Stomach (tissue), 9 donors: ENCODE results near the gene PIAS3. TPM values are rescaled to one million over a fixed set of nuclear protein-coding genes. Genes with fewer than 3 reads are reported as not detected.
"Not testable (repeated sequence)": the region's sequence is repeated elsewhere in the genome, so short reads cannot be mapped to it uniquely, and the experiment has no call there.

Experiments used
- DNase-seq, 2 donors: peaks; one replicate each; pipeline versions ENCODE4 v3.0.0 to v3.0.0-alpha.2; 2013 to 2019
- H3K27ac ChIP-seq, 5 donors: fragments of 200-600 bp in 4 of 5; sonication (generic) in 4 of 5; one replicate each; pipeline ENCODE4 v1.5.1; 2013 to 2019; ENCODE audit warnings: mild to moderate bottlenecking in 1 of 5, moderate library complexity in 1 of 5
- H3K27me3 ChIP-seq, 3 donors: fragments of 200-600 bp; sonication (generic); one replicate each; pipeline ENCODE4 v1.5.1; 2017 to 2019; ENCODE audit warnings: mixed run types in 1 of 3
- H3K36me3 ChIP-seq, 4 donors: fragments of 200-600 bp; sonication (generic); 1 replicate in 3 of 4; 2 replicates in 1 of 4; pipeline ENCODE4 v1.5.1; 2016 to 2019
- H3K4me1 ChIP-seq, 4 donors: fragments of 200-600 bp; sonication (generic); one replicate each; pipeline ENCODE4 v1.5.1; 2016 to 2019
- H3K4me3 ChIP-seq, 4 donors: fragments of 200-600 bp; sonication (generic) in 3 of 4; one replicate each; pipeline ENCODE4 v1.5.1; 2016 to 2019; ENCODE audit warnings: mild to moderate bottlenecking in 1 of 4
- H3K9me3 ChIP-seq, 4 donors: fragments of 200-600 bp; sonication (generic); one replicate each; pipeline ENCODE4 v1.5.1; 2016 to 2019
- EP300 ChIP-seq: sonication (generic); formaldehyde crosslinking; IDR thresholded peaks from one replicate; pipeline ENCODE4 v1.6.1; 2017; ENCODE audit warnings: antibody characterized with exemption
- POLR2A ChIP-seq, 4 donors: fragments of 450-650 bp; IDR thresholded peaks; one replicate each; pipeline ENCODE4 v1.6.1; 2016; ENCODE audit warnings: antibody characterized with exemption in 4 of 4, control low read depth in 2 of 4, mild to moderate bottlenecking in 1 of 4, moderate library complexity in 1 of 4
- POLR2AphosphoS5 ChIP-seq, 3 donors: sonication (generic); formaldehyde crosslinking; IDR thresholded peaks; one replicate each; pipeline ENCODE4 v1.6.1; 2016; ENCODE audit warnings: antibody characterized with exemption in 3 of 3
- WGBS, 5 donors: extraction: QIAGEN DNeasy Blood & Tissue Kit in 3 of 5; methylation state at CpG; one replicate each; pipeline versions ENCODE4 v1.1.5 to v1.1.7; 2013 to 2018; 5-methylcytosine and 5-hydroxymethylcytosine counted together
- intact Hi-C: fragments of 100-400 bp; cut with DNase I; formaldehyde crosslinking; loops from one replicate; pipeline ENCODE4 v1.15.1; 2023; ENCODE audit warnings: low total_unique reads
- polyA plus RNA-seq, 3 donors: library from polyadenylated mRNA; stranded (reverse); fragments of 200-250 nt; gene quantifications; one replicate each; pipeline ENCODE4 v1.2.3, GENCODE V29; 2013
- total RNA-seq, 5 donors: library from RNA; depleted of rRNA; stranded (reverse); fragments of >200 nt; gene quantifications; one replicate each; pipeline versions ENCODE4 v1.1.0 to v1.2.3, GENCODE V29; 2014 to 2016
- TF ChIP-seq, protein P1 (sequence below), 7 experiments: fragments of 450-650 bp in 4 of 7; fragments of 200-600 bp in 3 of 7; sonication (generic) in 3 of 7; IDR thresholded peaks; one replicate each; pipeline ENCODE4 v1.5.1; 2016 to 2019; ENCODE audit warnings: antibody characterized with exemption in 7 of 7, control low read depth in 2 of 7, mild to moderate bottlenecking in 1 of 7
- donor health status: healthy with polysubstance abuse.
- donor health status: Bipolar disorder and iron deficiency.
- donor health status: healthy.

The PIAS3 gene
- total and polyA plus RNA-seq, 8 donors: 4.1 to 65.9 (median 24.1) TPM

DNA sequence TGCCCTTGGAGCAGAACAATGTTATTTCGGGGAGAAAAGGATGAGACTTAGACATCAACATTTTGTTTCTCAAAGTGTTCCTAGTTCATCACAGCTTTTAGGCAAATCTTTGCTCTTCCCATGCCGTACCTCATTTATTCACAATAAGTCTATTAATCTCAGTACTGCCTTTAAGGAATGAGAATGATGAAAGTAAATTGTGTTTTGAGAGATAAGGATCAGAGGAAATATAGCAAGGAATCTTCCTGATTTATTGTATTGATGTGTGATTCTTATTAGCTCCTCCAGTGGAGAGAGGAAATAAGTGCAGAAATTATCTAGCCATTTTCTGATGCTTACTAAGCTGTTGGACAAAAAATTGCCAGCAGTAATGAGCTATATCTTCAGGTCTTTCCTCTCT, 32.9 kb downstream of the PIAS3 start:
- no peak for DNase-seq
- Histone ChIP-seq H3K27ac (no peak overlapping the region), H3K4me3 (no peak overlapping the region), H3K27me3 (no peaks in the 10 kb centered on the region), H3K36me3 (peaks cover 43 to 54% (median 53%) of the 10 kb centered on the region in 4 donors), H3K9me3 (no peaks in the 10 kb centered on the region), H3K4me1 (peaks cover 8 to 28% (median 11%) of the 10 kb centered on the region in 4 donors)
- WGBS, 5 donors: 94 to 99% (median 97%) methylated on average over 2 of the region's 2 CpGs
- intact Hi-C loops: no loop called here
- no peak for TF ChIP-seq POLR2AphosphoS5 (IDR thresholded peaks at IDR 0.05)

DNA sequence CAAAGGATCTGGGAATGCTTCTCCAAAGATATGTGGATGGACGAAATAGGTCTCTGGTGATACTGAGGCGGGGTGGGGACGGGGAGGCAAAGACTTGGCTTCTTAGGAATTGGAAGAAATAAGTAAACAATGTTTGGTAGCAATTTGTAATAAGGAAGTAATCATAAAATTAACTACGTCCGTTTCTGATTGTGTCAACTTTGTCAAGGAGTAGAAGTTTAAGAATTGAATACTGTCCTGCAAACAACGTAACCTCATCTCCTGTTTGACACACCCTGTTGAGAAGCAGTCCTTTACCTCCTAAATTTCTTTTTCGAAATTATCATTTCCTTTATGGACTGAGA, 34.4 kb downstream of the PIAS3 start:
- WGBS, 5 donors: 0 to 1% (median 1%) methylated on average over 7 of the region's 7 CpGs
- Histone ChIP-seq H3K9me3 (no peaks in the 10 kb centered on the region), H3K4me1 (peaks cover 8 to 32% (median 12%) of the 10 kb centered on the region in 4 donors), H3K27me3 (no peaks in the 10 kb centered on the region), H3K36me3 (peaks cover 31 to 39% (median 37%) of the 10 kb centered on the region in 4 donors), H3K4me3 (peak overlapping the region; percentile 67 to 77 (median 74)), H3K27ac (peak overlapping the region; percentile 90 to 95 (median 94))
- intact Hi-C loops: no loop called here
- no peak for DNase-seq
- TF ChIP-seq, protein P1, sequence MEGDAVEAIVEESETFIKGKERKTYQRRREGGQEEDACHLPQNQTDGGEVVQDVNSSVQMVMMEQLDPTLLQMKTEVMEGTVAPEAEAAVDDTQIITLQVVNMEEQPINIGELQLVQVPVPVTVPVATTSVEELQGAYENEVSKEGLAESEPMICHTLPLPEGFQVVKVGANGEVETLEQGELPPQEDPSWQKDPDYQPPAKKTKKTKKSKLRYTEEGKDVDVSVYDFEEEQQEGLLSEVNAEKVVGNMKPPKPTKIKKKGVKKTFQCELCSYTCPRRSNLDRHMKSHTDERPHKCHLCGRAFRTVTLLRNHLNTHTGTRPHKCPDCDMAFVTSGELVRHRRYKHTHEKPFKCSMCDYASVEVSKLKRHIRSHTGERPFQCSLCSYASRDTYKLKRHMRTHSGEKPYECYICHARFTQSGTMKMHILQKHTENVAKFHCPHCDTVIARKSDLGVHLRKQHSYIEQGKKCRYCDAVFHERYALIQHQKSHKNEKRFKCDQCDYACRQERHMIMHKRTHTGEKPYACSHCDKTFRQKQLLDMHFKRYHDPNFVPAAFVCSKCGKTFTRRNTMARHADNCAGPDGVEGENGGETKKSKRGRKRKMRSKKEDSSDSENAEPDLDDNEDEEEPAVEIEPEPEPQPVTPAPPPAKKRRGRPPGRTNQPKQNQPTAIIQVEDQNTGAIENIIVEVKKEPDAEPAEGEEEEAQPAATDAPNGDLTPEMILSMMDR (IDR thresholded peaks at IDR 0.05): no peak
- no peak for TF ChIP-seq POLR2A (IDR thresholded peaks at IDR 0.05)
- no peak for TF ChIP-seq EP300
- TF ChIP-seq POLR2AphosphoS5 (IDR thresholded peaks at IDR 0.05): no peak

DNA sequence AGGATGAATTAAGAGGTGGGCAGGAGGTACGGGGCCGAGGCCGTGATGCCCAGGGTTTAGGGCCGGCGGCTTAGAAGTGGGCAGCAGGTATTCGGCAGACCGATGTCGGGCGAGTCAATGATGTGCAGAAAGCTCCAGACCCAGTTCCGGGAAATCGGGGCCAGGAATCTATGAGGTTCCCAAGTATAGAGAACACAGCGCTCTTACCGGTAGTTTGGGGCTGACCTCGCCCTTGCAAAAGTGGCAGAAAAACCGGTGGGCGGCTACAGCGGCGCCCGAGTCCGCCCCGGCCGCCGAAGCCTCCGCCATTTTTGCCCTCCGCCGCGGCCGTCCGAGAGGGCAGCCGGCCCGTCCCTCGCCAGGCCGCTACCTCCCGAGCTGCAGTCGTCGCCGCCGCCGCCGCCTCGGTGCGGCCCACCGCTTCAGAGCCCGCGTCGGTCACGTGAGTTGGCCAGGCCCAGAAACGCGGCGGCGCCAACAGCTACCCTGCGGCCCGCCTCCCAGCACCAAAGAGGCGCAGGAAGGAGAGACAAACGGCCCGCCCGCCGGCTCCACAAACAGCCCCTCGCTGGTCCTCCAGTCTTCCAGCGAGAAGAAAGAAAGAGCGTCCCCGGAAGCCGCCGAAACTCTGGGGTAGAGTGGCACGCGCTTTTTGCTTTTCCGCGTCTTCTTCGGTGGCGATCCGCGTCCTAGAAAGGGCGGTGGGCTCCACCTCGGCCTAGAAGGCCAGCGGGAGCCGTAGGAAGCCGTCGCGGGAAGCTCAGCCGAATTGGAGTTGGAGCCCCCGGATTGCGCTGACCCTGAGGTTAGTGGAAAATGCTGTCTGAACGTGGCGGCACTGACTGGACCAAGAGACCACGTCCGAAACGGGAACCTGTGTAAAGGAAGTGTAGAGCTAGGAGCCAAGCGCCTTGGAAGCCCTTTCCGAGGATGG, 35.0 kb downstream of the PIAS3 start, which contains the start of the genes POLR3C and RNF115:
TSS of gene POLR3C (plus strand) at position 636 of the 934 bp plus-strand sequence. CDS start 1,577 bp downstream, outside the sequence.
TSS of gene RNF115 (minus strand) at position 531 of the 934 bp plus-strand sequence. CDS start at position 309, 222 bp downstream.
- H3K27ac ChIP-seq: peak within 1 kb of the TSS; percentile 90 to 95 (median 94)
- peak within 1 kb of the TSS; percentile 67 to 77 (median 74) for H3K4me3 ChIP-seq
- no peaks in the 10 kb centered on the region for H3K27me3 ChIP-seq
- peak; percentile 93 to 97 for DNase-seq
- peak; percentile 29 for TF ChIP-seq EP300
- TF ChIP-seq, protein P1 (IDR thresholded peaks at IDR 0.05): no peak
- TF ChIP-seq POLR2A (IDR thresholded peaks at IDR 0.05): peak in 2 of 4 donors; percentile 10 to 76
- TF ChIP-seq POLR2AphosphoS5 (IDR thresholded peaks at IDR 0.05): peak; percentile 87 to 94 (median 88)
- H3K4me1 ChIP-seq: peaks cover 8 to 35% (median 14%) of the 10 kb centered on the region in 4 donors
- no peaks in the 10 kb centered on the region for H3K9me3 ChIP-seq
- peaks cover 25 to 32% (median 31%) of the 10 kb centered on the region in 4 donors for H3K36me3 ChIP-seq
- 0 to 1% (median 1%) methylated on average over 66 to 89 of the region's 89 CpGs for WGBS, 5 donors
- intact Hi-C loops: no loop called here

DNA sequence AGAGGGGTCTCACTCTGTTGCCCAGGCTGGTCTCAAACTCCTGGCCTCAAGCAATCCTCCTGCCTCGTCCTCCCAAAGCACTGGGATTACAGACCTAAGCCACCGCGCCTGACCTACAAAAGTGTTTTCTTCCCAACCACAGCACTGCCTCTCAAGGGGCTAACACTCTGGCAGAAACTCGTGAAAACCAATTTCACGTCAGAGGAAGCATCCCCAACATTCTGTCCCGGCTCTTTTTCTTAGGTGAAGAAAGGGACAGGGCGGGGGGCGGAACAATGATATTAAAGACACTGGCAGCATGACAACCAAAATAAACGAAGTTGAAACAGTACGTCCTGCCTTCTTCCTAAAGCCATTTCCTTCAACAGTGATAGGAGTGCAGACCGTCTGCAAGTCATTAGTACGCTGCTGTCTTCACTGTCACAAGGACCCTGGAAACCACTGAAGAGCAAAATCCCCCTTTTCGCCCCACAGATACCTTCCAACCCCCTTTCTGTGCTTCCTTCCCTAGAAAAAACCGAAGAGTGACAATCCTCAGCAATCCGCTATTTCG, 36.0 kb downstream of the PIAS3 start:
- DNase-seq, intact Hi-C loops, H3K27me3 ChIP-seq, H3K9me3 ChIP-seq: not testable (repeated sequence)
- 0 to 34% (median 5%) methylated on average over 2 to 4 of the region's 16 CpGs; no CpG with 5 or more reads in 1 of the 5 donors for WGBS, 5 donors
- peak overlapping the region in 3 of 4 donors; percentile 21 to 77 (median 75) for H3K4me3 ChIP-seq
- H3K27ac ChIP-seq: peak overlapping the region in 1 of 5 donors; percentile 94
- peaks cover 16 to 23% (median 21%) of the 10 kb centered on the region in 4 donors for H3K36me3 ChIP-seq
- H3K4me1 ChIP-seq: peaks cover 8 to 35% (median 14%) of the 10 kb centered on the region in 4 donors

GRCh38 chr1:145818095-145818494, 40.8 kb downstream of the PIAS3 start:
- H3K4me3 ChIP-seq, intact Hi-C loops, H3K36me3 ChIP-seq, DNase-seq, H3K27me3 ChIP-seq, H3K9me3 ChIP-seq: not testable (repeated sequence)
- WGBS, 5 donors: 15 to 29% (median 20%) methylated on average over 2 to 4 of the region's 6 CpGs
- Histone ChIP-seq H3K27ac (peak overlapping the region in 2 of 5 donors; percentile 34 to 43), H3K4me1 (peaks cover 0 to 12% (median 5%) of the 10 kb centered on the region in 4 donors)

DNA sequence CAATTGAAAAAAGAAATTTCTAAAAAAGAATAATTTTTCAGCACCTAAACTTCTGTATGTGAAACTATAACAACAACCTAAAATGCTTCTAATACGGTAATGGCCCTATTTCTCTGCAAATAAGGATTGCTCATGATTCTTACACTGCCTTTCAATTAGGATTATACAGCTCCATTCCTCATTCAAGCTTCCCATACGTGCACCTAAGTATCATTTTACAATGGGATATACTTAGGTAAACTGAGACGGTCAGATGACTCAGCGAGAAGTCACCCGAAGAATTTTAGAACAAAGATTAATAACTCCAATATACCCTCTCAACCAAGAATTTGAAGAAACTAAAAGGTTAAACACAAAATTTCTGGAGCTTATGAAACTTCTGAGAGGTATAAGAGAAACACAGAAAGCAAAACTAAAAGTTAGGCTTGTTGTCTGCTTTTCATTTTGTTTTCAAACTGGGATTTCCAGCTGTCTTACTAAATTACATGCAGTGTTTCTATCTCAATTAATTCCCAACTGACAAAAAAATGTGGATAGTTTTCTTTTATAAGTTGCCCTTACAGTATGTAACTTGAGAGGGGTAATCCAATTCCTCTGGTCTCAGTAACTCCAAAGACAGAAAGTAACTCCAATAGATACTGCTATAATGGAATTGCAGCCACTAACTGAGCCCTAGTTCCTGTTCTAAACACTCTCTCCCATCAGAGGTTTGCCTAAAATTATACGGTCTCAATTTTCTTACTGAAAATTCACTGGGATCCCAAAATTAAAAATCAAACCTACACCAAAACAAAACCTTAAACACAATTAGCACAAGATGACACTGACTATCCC, 45.7 kb downstream of the PIAS3 start:
- WGBS, 5 donors: 57 to 84% (median 72%) methylated on average over 5 to 6 of the region's 6 CpGs

More for the DNA sequence above, 45.7 kb downstream of the PIAS3 start:
- DNase-seq, H3K36me3 ChIP-seq, intact Hi-C loops, H3K9me3 ChIP-seq, H3K4me3 ChIP-seq, H3K27ac ChIP-seq, H3K27me3 ChIP-seq: not testable (repeated sequence)
- peaks cover 0 to 16% (median 4%) of the 10 kb centered on the region in 4 donors for H3K4me1 ChIP-seq
